Prostate gland (tissue), 2 donors: Measurements from ENCODE around the gene TSHZ2.

Experiments
- CTCF ChIP-seq, 4 experiments: fragments of 200-600 bp in 2 of 4; fragments of 450-650 bp in 2 of 4; sonication (generic) in 2 of 4; IDR thresholded peaks; 1 replicate in 3 of 4; 2 replicates in 1 of 4; pipeline ENCODE4 v1.5.1; 2016 to 2019; ENCODE audit warnings: antibody characterized with exemption in 4 of 4, mild to moderate bottlenecking in 2 of 4, moderate library complexity in 2 of 4
- POLR2A ChIP-seq: fragments of 450-650 bp; IDR thresholded peaks from one replicate; pipeline ENCODE4 v1.6.1; 2016; ENCODE audit warnings: antibody characterized with exemption, mild to moderate bottlenecking
- POLR2AphosphoS5 ChIP-seq: sonication (generic); formaldehyde crosslinking; IDR thresholded peaks from one replicate; pipeline ENCODE4 v1.6.1; 2017; ENCODE audit warnings: antibody characterized with exemption

GRCh38 chr20:53202777-53203176 is 230.6 kb downstream of the TSHZ2 start:
- no peak for TF ChIP-seq CTCF (IDR thresholded peaks at IDR 0.05)
- TF ChIP-seq POLR2A: no peak
- no peak for TF ChIP-seq POLR2AphosphoS5
